IPS-20b (cell line): ENCODE data around the gene OMP.
"Not testable (repeated sequence)": the region's sequence is repeated elsewhere in the genome, so short reads cannot be mapped to it uniquely, and the experiment has no call there.

Experiments
- H3K27ac ChIP-seq: one replicate; pipeline ENCODE4 v1.5.1; 2013; ENCODE audit warnings: low read length
- H3K27me3 ChIP-seq: 2 replicates; pipeline ENCODE4 v1.6.1; 2013; ENCODE audit warnings: mild to moderate bottlenecking, low read length, inconsistent platforms; ENCODE audit not compliant: insufficient read depth
- H3K36me3 ChIP-seq: 2 replicates; pipeline ENCODE4 v1.6.1; 2013; ENCODE audit warnings: low read depth, mild to moderate bottlenecking, inconsistent platforms, low read length, moderate library complexity; ENCODE audit not compliant: insufficient read depth
- H3K4me1 ChIP-seq: 2 replicates; pipeline ENCODE4 v1.6.1; 2013; ENCODE audit warnings: mild to moderate bottlenecking, control low read depth, inconsistent platforms, low read length, moderate library complexity; ENCODE audit not compliant: insufficient read depth
- H3K4me3 ChIP-seq: 2 replicates; pipeline ENCODE4 v1.5.1; 2013; ENCODE audit warnings: mild to moderate bottlenecking, low read length, inconsistent platforms
- H3K9ac ChIP-seq: 2 replicates; pipeline ENCODE4 v1.6.1; 2013; ENCODE audit warnings: low read depth, mild to moderate bottlenecking, inconsistent platforms, low read length, moderate library complexity
- H3K9me3 ChIP-seq: 2 replicates; pipeline ENCODE4 v1.6.1; 2013; ENCODE audit warnings: mild to moderate bottlenecking, low read depth, low read length, inconsistent platforms; ENCODE audit not compliant: insufficient read depth

The OMP gene

DNA sequence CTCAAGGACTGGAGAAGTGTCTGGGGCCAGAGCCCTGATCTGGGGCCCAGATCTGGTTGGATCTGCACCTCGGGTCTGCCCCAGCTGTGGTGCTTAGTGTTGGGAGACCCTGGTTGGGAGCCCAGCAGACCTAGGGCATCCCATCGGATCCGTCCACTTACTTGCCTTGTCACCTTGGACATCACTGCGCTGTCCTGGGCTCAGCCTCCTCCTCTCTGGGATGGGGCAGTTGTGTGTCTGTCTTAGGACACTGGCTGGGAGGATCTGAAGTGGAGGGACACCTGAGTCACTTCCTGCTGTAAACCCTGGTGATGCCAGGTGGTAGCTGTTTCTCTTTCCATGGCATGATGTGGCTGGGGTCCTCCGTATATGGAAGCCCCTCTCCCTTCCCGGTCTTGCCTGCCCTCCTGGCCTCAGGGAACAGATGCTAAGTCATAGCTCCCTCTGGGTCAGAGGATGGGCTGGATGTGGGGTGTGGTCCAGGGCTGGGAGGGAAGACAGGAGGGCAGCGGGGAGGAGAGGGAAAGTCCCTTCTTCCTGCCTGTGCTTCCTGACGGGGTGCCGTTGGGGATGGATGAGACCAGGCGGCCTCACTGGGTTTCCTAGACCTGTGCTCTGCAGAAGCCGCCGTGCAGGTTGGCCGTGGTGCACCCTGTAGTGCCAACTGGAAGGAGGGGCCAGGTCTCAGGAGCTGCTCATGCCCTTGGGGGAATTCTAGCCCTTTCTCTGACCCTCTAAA lies 12.1 kb upstream of the OMP start:
- H3K4me1 ChIP-seq = no peaks in the 10 kb centered on the region; the same call in 1 of the 2 replicates
- no peaks in the 10 kb centered on the region for H3K36me3 ChIP-seq
- no peak overlapping the region for H3K27ac ChIP-seq
- no peak overlapping the region for H3K4me3 ChIP-seq
- H3K27me3 ChIP-seq = no peaks in the 10 kb centered on the region
- H3K9ac ChIP-seq = no peak overlapping the region
- H3K9me3 ChIP-seq = no peaks in the 10 kb centered on the region

DNA sequence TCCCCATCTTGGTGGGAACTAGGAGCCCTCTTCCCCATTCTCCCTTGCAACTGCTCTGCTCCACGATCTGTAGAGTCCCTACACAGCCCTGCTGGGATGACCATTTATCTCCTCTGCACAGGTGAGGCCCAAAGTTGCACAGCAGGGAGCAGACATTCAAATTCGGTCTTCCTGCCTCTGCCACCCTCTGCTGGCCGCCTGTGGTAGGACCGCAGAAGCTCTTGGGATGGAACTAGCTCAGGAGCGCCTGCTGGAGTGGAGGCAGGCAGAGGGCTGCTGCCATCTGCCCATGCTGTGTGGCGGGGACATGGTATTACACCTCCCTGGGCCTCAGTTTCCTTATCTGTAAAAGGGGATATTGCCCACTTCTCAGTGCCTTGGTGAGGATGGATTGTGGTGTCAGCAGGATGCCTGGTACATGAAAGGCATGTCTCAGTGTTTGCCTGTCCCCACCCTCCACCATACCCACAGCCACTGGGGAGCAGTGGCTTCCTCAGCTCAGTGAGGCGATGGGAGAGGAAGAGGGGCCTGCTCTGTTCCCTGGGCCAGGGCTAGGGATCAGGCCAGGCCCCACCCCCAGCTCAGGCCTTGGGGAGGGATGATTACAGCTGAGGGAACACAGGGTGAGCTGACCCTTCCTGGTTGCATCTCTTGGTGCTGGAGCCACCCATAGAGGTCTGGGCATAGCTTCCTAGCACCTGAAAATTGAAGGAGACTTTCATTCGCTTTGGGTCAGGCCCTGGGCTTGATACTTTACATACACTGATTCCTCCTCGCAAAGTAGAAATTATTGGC lies 11.3 kb upstream of the OMP start:
- Histone ChIP-seq H3K4me1 (no peaks in the 10 kb centered on the region; the same call in 1 of the 2 replicates), H3K9me3 (no peaks in the 10 kb centered on the region), H3K36me3 (no peaks in the 10 kb centered on the region), H3K4me3 (no peak overlapping the region), H3K27ac (no peak overlapping the region), H3K27me3 (no peaks in the 10 kb centered on the region), H3K9ac (no peak overlapping the region)

DNA sequence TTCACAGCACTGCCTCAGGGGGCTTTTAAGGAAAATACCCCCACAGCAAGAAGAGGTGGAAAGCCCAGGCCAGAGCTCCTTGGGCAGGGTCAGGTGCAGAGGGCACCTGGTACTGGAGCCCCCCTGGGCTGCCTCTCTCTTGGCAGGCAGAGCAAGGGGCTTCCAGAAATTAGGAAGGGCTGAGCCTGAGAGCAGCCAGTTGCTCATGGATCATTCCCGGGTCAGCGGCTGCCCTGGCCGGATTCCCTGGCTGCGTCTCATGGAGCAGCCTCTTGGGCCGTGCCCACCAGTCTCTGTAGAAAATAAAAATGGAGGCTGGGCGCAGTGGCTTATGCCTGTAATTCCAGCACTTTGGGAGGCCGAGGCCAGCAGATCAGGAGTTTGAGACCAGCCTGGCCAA lies 10.3 kb upstream of the OMP start:
- Histone ChIP-seq H3K36me3 (no peaks in the 10 kb centered on the region), H3K4me1 (no peaks in the 10 kb centered on the region; the same call in 1 of the 2 replicates), H3K4me3 (no peak overlapping the region), H3K27ac (no peak overlapping the region), H3K9me3 (no peaks in the 10 kb centered on the region), H3K27me3 (no peaks in the 10 kb centered on the region), H3K9ac (no peak overlapping the region)

DNA sequence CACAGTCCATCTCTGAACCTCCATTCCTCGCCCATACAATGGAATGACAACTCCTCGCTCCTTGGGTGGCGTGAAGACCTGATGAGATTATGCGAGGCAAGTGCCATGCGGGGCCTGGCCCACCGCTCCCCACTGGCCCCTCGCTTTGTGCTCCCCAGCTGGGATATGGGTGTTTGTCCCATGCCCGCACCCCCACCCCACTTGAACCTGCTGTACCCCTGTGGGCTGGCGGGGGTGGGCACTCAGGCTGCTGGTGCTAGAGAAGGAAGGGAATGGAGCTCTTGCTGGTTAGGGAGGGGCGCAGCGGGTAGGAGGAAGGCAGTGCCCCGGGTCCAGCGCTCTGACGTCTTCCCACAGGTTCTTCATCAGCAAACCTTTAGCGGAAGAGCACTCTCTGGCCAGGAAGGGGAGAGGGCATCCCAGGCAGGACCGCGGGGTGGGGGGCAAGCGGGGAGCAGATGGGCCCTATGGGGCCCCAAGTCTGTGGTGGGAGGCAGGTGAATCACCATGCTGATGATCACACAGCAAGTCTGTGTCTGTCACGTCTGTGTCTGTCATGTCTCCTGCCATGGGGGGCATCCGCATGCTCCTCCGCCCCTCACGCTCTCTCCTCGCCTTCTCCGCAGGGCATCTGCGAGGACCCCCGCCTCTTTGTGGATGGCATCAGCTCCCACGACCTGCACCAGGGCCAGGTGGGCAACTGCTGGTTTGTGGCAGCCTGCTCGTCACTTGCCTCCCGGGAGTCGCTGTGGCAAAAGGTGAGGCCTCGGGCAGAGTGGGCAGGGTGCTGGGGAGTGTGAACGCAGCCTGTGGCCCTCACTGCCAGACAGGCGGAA lies 9.4 kb upstream of the OMP start:
- Histone ChIP-seq H3K36me3 (no peaks in the 10 kb centered on the region), H3K27me3 (no peaks in the 10 kb centered on the region), H3K4me3 (no peak overlapping the region), H3K27ac (no peak overlapping the region), H3K4me1 (no peaks in the 10 kb centered on the region; the same call in 1 of the 2 replicates), H3K9ac (no peak overlapping the region), H3K9me3 (no peaks in the 10 kb centered on the region)

DNA sequence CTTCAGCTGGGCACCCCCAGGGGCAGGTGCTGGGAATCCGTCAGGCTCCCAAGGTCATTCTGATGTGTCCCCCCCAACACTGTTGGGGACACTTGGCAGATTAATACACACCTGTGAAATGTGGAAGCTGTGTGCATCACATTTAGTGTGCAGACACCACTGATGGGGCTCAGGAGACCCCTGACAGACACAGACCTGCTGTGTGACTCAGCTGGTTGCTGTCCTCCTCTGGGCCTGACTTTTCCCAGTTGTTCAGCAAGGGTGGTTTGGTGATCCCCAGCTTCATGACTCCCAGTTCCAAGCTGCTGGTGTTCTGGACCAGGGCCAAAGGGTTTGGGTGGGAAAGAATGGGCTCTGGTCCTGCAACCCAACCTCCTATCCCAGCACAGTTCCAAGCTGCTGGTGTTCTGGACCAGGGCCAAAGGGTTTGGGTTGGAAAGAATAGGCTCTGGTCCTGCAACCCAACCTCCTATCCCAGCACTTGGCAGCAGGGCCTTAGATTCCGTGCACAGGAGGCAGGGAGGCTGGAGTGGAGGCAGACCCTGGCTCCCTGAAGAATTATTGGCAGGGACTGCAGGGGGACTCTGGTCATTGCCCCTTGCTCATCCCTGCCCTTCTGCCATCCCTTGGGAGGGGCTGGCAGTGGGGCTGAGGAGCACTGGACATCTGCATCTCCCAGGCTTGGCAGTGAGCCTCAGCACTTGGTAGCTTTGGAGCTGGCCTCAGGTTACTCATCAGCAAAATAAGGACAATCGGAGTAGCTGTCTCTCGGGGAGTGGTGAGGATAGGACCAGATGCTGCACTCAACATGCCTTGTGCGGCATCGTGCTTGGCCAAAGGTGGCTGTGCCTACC lies 8.4 kb upstream of the OMP start:
- no peak overlapping the region for H3K4me3 ChIP-seq
- no peak overlapping the region for H3K27ac ChIP-seq
- no peaks in the 10 kb centered on the region for H3K27me3 ChIP-seq
- no peak overlapping the region for H3K9ac ChIP-seq
- no peaks in the 10 kb centered on the region for H3K9me3 ChIP-seq
- H3K4me1 ChIP-seq = no peaks in the 10 kb centered on the region; the same call in 1 of the 2 replicates
- no peaks in the 10 kb centered on the region for H3K36me3 ChIP-seq

DNA sequence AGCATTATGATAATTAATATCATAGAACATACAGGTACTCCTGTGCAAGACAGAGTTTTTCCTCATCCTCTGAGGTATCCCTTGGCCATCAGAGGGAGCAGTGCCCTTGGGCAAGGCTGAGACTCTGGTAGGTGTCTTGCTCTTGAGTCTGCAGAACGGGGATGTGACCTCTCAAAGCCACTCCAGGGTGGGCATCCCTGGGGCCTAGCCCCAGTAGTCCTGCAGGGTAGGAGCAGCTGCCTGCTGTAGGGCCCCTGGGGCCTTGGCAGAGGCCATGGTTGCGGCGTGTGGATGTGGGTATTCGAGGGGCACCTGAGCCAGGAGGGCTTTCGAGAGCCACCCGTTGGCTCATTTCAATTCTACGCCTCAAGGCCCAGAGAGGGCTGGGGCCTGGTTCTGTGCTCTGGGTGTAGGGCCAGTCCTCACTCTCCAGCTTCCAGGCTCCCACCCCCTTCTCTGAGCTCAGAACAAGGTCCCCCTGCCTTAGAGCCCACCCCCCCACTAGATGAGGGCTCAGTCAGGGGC lies 7.7 kb upstream of the OMP start:
- Histone ChIP-seq H3K9ac (no peak overlapping the region), H3K27ac (no peak overlapping the region), H3K27me3 (no peaks in the 10 kb centered on the region), H3K9me3 (no peaks in the 10 kb centered on the region), H3K4me1 (no peaks in the 10 kb centered on the region; the same call in 1 of the 2 replicates), H3K36me3 (no peaks in the 10 kb centered on the region), H3K4me3 (no peak overlapping the region)

DNA sequence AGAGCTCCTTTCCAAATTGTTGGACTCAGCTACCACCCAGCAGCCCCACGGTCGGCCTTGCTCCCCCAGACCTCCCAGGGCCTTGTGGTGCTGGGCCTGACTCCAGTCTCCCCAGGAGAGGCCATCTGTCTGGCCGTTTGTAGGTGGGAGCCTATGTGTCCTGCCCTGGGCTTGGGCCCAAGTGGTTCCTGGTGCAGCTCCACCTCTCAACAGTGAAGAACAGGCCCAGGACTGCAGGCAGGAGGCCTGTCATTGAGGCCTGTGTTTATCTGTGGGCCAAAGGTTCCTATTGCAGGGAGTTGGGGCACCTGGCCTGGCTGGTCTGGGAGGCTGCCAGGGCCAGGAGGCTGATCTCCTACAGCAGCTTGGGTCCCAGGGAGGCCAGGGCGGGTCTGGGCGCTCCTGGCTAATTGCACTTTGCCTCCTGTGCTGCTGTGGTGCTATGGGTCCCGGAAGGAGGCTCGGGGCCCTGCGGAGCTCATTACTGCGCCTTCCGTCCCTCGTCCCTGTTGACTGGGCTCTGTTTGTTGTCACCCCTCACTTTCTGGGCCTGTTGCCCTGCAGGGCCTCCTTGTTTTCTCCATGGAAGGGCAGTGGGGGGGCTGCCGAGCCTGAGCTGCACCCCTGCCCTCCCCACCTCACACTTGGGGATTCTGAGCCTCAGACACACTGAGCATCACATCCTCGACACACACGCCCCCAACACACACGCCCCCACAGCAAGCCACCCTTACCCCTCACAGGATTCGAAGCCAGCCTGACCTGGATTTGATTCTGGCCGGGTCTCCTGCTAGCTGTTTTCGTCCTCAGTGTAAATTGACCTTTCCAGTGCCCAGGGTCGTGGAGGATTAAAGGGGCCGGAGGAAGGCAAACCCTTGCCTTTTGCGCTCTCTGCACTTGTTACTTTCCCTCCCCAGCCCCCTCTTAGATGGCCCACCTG lies 6.8 kb upstream of the OMP start:
- Histone ChIP-seq H3K9ac (no peak overlapping the region), H3K4me3 (no peak overlapping the region), H3K9me3 (no peaks in the 10 kb centered on the region), H3K27ac (no peak overlapping the region), H3K4me1 (no peaks in the 10 kb centered on the region; the same call in 1 of the 2 replicates), H3K27me3 (no peaks in the 10 kb centered on the region), H3K36me3 (no peaks in the 10 kb centered on the region)

DNA sequence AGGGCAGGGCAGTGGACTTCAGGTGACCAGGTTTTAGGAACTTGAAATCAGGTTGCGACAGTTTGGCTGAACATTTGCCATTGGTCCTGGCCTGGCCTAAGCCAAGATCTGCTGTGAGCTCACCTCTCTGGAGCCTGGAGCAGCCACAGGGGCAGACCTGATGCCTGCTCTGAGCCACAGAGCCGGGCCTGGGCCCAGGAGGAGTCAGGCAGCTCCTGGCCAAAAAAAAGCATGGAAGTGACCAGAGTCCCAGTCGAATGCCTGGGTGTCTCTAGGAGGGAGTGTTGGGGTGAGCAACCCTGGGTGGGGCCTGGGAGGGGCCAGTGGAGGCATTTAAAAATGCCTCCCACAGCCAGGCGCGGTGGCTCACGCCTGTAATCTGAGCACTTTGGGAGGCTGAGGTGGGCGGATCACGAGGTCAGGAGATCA lies 6.0 kb upstream of the OMP start:
- Histone ChIP-seq H3K36me3 (no peaks in the 10 kb centered on the region), H3K9ac (no peak overlapping the region), H3K4me1 (no peaks in the 10 kb centered on the region), H3K27ac (no peak overlapping the region), H3K9me3 (no peaks in the 10 kb centered on the region), H3K4me3 (no peak overlapping the region), H3K27me3 (no peaks in the 10 kb centered on the region)

DNA sequence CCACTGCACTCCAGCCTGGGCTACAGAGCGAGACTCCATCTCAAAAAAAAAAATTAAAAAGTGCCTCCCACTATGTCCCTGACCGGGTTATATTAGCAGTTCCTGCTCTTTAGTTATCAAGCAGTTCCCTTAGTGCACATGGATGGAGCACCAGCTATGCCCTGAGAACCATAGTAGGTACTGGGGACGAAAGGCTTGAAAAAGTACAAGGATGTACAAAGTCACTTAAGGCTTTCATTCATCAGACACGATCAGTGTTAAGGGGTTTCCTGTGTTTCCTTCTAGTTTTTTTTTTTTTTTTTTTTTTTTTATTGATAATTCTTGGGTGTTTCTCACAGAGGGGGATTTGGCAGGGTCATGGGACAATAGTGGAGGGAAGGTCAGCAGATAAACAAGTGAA lies 5.5 kb upstream of the OMP start:
- H3K4me1 ChIP-seq, H3K4me3 ChIP-seq, H3K27me3 ChIP-seq, H3K36me3 ChIP-seq, H3K27ac ChIP-seq, H3K9ac ChIP-seq, H3K9me3 ChIP-seq: not testable (repeated sequence)
